ENCODE data around the gene SLC25A3.

SLC25A3 gene

DNA sequence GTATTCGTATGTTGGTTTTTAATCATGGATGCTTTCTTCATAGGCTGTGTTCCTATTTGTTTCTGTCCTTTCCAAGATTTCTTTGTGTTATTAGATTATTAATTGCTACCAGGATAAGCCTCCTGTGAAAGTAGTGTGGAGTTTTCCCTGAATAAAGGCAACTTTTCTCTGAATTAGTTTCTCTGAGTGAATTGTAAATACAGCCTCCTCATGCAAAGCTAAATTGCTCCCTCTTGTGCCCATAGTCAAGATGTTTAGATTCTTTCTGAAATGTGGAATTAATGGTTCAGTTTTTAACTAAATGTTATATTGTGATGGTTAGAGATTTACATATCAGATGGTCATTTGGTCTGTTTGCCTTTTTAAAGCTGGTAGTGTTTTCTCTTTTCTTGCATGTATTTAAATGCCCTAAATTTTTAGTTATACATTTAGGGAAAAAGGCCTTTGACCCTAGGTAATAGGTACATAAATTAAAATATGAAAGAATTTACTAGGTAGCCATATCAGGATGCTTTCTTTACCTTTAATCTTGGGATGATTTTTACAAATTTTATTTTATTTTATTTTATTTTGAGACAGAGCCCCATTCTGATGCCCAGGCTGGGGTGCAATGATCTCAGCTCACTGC, 60.5 kb downstream of the SLC25A3 start:
- DNase-seq (ENCODE audit: low read depth, low spot score) = no peak
- no peak overlapping the region for H3K27ac ChIP-seq
